CD4-positive, alpha-beta T cell (primary cell): ENCODE measurements around the gene PABPN1. TPM values are rescaled to one million over a fixed set of nuclear protein-coding genes. Genes with fewer than 3 reads are reported as not detected.

Source experiments
- ATAC-seq: fragments of 200-7000 bp; cut with Tn5 transposase; one replicate; pipeline ENCODE4 v1.10.0; 2022; ENCODE audit warnings: mild to moderate bottlenecking; ENCODE audit not compliant: poor library complexity
- CTCF ChIA-PET: fragments of 350-600 bp; sonication (Branson Sonifier 250); formaldehyde crosslinking; loops from one replicate; lab custom pipeline; 2021; ENCODE audit warnings: antibody characterized with exemption, inconsistent platforms; lab: Charles Lee
- POLR2A ChIA-PET: fragments of 350-600 bp; sonication (Branson Sonifier 250); formaldehyde crosslinking; loops from one replicate; lab custom pipeline; 2021; ENCODE audit warnings: antibody characterized with exemption, inconsistent platforms; lab: Charles Lee
- DNase-seq, 14 experiments: peaks; one replicate each; pipeline ENCODE4 v3.0.0-alpha.2; 2013 to 2020; ENCODE audit warnings: mixed read lengths in 2 of 14
- H3K27ac ChIP-seq, 2 donors: one replicate each; pipeline versions ENCODE4 v1.5.1 to v1.7.0; 2013; ENCODE audit warnings: low read length in 2 of 2, low read depth in 1 of 2, mild to moderate bottlenecking in 1 of 2
- H3K27me3 ChIP-seq, 2 experiments: 1 replicate in 1 of 2; 2 replicates in 1 of 2; pipeline versions ENCODE4 v1.6.1 to v1.7.0; 2013; ENCODE audit warnings: low read length in 2 of 2, control low read depth in 1 of 2, mild to moderate bottlenecking in 1 of 2, moderate library complexity in 1 of 2; ENCODE audit not compliant: insufficient read depth in 2 of 2, control insufficient read depth in 1 of 2
- H3K36me3 ChIP-seq: one replicate; pipeline ENCODE4 v1.6.1; 2013; ENCODE audit warnings: low read length, control low read depth; ENCODE audit not compliant: insufficient read depth
- H3K4me1 ChIP-seq: one replicate; pipeline ENCODE4 v1.6.1; 2013; ENCODE audit warnings: low read length, control low read depth; ENCODE audit not compliant: insufficient read depth
- H3K4me3 ChIP-seq: one replicate; pipeline ENCODE4 v1.5.1; 2013; ENCODE audit warnings: mild to moderate bottlenecking, low read length, moderate library complexity
- H3K9me3 ChIP-seq, 2 experiments: 1 replicate in 1 of 2; 2 replicates in 1 of 2; pipeline versions ENCODE4 v1.6.1 to v1.7.0; 2013; ENCODE audit warnings: low read length in 2 of 2, mild to moderate bottlenecking in 2 of 2, control low read depth in 1 of 2, moderate library complexity in 1 of 2; ENCODE audit not compliant: control insufficient read depth in 1 of 2, insufficient read depth in 1 of 2
- H3K27ac Mint-ChIP-seq: one replicate; pipeline ENCODE4 v1.8.0; 2020; ENCODE audit warnings: mixed read lengths
- H3K27me3 Mint-ChIP-seq: one replicate; pipeline ENCODE4 v1.8.0; 2021; ENCODE audit warnings: mixed read lengths
- H3K36me3 Mint-ChIP-seq: one replicate; pipeline ENCODE4 v1.8.0; 2021; ENCODE audit warnings: low read depth, mixed read lengths
- H3K4me1 Mint-ChIP-seq: one replicate; pipeline ENCODE4 v1.8.0; 2021; ENCODE audit warnings: low read depth, mixed read lengths
- H3K4me3 Mint-ChIP-seq: one replicate; pipeline ENCODE4 v1.8.0; 2020; ENCODE audit warnings: mild to moderate bottlenecking, mixed read lengths
- H3K9me3 Mint-ChIP-seq: one replicate; pipeline ENCODE4 v1.8.0; 2020; ENCODE audit warnings: mixed read lengths
- intact Hi-C, 2 experiments: fragments of 100-400 bp; cut with DNase I in 1 of 2; cut with micrococcal nuclease in 1 of 2; formaldehyde crosslinking; loops; one replicate each; pipeline versions ENCODE4 v1.15.1 to v1.9.0; 2023 to 2025; cut with DNase I, micrococcal nuclease
- total RNA-seq, 174 experiments: library from RNA in 2 of 174; stranded (reverse) in 2 of 174; gene quantifications; one replicate each; pipeline ENCODE4 v1.2.3 and lab custom pipeline; 2021 to 2026
- TF ChIP-seq, protein P1 (sequence below): fragments of 200-600 bp; IDR thresholded peaks from one replicate; pipeline ENCODE4 v1.8.0; 2022; ENCODE audit warnings: antibody characterized with exemption, mild to moderate bottlenecking

PABPN1 gene
- total RNA-seq, 2 experiments from 2014 or later, result 188 to 195 TPM

DNA sequence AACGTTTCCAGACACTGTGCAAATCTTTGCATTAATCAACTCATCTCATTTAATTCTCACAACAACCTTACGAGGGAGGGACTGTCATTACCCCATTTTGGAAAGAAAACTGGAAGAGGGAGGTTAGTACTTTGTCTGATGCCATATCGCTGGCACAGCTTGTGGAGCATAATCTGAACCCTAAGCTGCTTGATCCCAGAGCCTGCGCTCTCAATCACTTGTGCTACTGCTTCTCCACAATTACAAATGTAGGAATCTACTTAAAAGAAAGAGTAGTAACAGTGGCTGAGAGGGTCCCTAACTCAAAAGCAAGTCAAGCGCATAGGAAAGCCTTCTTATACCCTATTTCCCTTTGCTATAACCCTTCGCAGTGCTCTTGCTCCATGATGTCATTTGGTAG is 40.5 kb downstream of the PABPN1 start:
- Mint-ChIP-seq H3K36me3 (no peaks in the 10 kb centered on the region), H3K27me3 (peaks cover 35% of the 10 kb centered on the region), H3K4me3 (no peak overlapping the region), H3K9me3 (no peaks in the 10 kb centered on the region), H3K4me1 (no peaks in the 10 kb centered on the region), H3K27ac (no peak overlapping the region)
- TF ChIP-seq, protein P1, sequence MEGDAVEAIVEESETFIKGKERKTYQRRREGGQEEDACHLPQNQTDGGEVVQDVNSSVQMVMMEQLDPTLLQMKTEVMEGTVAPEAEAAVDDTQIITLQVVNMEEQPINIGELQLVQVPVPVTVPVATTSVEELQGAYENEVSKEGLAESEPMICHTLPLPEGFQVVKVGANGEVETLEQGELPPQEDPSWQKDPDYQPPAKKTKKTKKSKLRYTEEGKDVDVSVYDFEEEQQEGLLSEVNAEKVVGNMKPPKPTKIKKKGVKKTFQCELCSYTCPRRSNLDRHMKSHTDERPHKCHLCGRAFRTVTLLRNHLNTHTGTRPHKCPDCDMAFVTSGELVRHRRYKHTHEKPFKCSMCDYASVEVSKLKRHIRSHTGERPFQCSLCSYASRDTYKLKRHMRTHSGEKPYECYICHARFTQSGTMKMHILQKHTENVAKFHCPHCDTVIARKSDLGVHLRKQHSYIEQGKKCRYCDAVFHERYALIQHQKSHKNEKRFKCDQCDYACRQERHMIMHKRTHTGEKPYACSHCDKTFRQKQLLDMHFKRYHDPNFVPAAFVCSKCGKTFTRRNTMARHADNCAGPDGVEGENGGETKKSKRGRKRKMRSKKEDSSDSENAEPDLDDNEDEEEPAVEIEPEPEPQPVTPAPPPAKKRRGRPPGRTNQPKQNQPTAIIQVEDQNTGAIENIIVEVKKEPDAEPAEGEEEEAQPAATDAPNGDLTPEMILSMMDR, result no peak
- ChIA-PET CTCF (interaction anchor here (1.1 kb wide), 1 partner anchor 19 kb away, joined by 3 read pairs; no protein-coding TSS in a partner anchor), POLR2A (no interaction called here)
- peaks cover 8% of the 10 kb centered on the region for H3K4me1 ChIP-seq
- H3K27ac ChIP-seq, result no peak overlapping the region
- peaks cover 15% of the 10 kb centered on the region in 2 experiments for H3K27me3 ChIP-seq
- peaks cover 0 to 9% of the 10 kb centered on the region in 2 experiments for H3K9me3 ChIP-seq
- intact Hi-C loops, result no loop called here
- H3K4me3 ChIP-seq, result no peak overlapping the region
- DNase-seq (no peak), ATAC-seq (no peak)
- H3K36me3 ChIP-seq, result no peaks in the 10 kb centered on the region

DNA sequence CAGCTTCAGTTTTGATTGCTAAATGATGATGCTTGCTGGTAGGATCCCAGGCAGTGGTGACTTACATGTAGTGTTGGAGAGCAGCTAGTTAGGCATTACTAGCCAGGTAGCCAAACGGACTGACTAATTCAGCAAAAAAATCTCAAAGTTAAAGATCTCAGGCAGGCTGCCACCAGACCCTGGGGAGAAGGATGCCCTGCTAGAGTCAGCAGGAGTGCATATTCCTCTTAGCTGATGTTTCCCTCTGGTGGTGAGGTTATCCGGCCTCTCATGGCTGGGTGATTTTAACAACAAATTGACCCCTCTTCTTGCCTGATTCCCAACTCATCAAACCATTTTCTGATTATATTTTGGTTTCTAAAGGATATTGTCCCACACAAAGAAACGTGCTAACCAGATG is 40.9 kb downstream of the PABPN1 start:
- no peaks in the 10 kb centered on the region for H3K4me1 Mint-ChIP-seq
- H3K9me3 Mint-ChIP-seq, result no peaks in the 10 kb centered on the region
- CTCF ChIA-PET, result interaction anchor here (1.1 kb wide), 1 partner anchor 18 kb away, joined by 3 read pairs; no protein-coding TSS in a partner anchor
- Histone ChIP-seq H3K4me3 (no peak overlapping the region), H3K27ac (no peak overlapping the region), H3K9me3 (peaks cover 0 to 9% of the 10 kb centered on the region in 2 experiments), H3K4me1 (peaks cover 8% of the 10 kb centered on the region), H3K36me3 (no peaks in the 10 kb centered on the region), H3K27me3 (peaks cover 17 to 19% of the 10 kb centered on the region in 2 experiments)
- no peaks in the 10 kb centered on the region for H3K36me3 Mint-ChIP-seq
- intact Hi-C loops, result no loop called here
- no peak overlapping the region for H3K4me3 Mint-ChIP-seq
- no peak for ATAC-seq
- TF ChIP-seq, protein P1, result no peak
- no peak overlapping the region for H3K27ac Mint-ChIP-seq
- H3K27me3 Mint-ChIP-seq, result peaks cover 39% of the 10 kb centered on the region
- DNase-seq, result no peak
- POLR2A ChIA-PET, result no interaction called here

- Histone ChIP-seq H3K9me3 (peaks cover 0 to 9% of the 10 kb centered on the region in 2 experiments), H3K27ac (no peak overlapping the region), H3K36me3 (no peaks in the 10 kb centered on the region), H3K4me3 (no peak overlapping the region), H3K27me3 (peaks cover 24 to 27% of the 10 kb centered on the region in 2 experiments), H3K4me1 (peaks cover 8% of the 10 kb centered on the region)
- Mint-ChIP-seq H3K27ac (no peak overlapping the region), H3K4me1 (no peaks in the 10 kb centered on the region), H3K9me3 (no peaks in the 10 kb centered on the region), H3K4me3 (no peak overlapping the region), H3K27me3 (peaks cover 56% of the 10 kb centered on the region), H3K36me3 (no peaks in the 10 kb centered on the region)
- TF ChIP-seq, protein P1, result no peak
- ATAC-seq (no peak), DNase-seq (no peak)
- POLR2A ChIA-PET, result no interaction called here
- CTCF ChIA-PET, result no interaction called here
- intact Hi-C loops, result no loop called here
These were observed 43.1 kb downstream of the PABPN1 start for GRCh38 chr14:23364164-23365035.
